K562 (cell line): ENCODE data around the gene MBD3. TPM values are rescaled to one million over a fixed set of nuclear protein-coding genes. Genes with fewer than 3 reads are reported as not detected.

ENCODE experiments used
- CAMTA2 ChIP-seq: fragments of 250-450 bp; sonication (Bioruptor Pico); conservative IDR thresholded peaks from 2 replicates; pipeline ENCODE4 v1.5.1; 2022
- CEBPB ChIP-seq: fragments of 450-650 bp; IDR thresholded peaks from 2 replicates; pipeline ENCODE4 v1.6.1; 2016; ENCODE audit warnings: missing genetic modification characterization, missing compliant biosample characterization
- CREB3 ChIP-seq: fragments of 450-650 bp; conservative IDR thresholded peaks from 2 replicates; pipeline ENCODE4 v1.6.1; 2016; ENCODE audit warnings: missing genetic modification characterization, low read depth, mild to moderate bottlenecking, missing compliant biosample characterization, moderate library complexity
- CUX1 ChIP-seq: fragments of 200-800 bp; sonication (Bioruptor generic); IDR thresholded peaks from 2 replicates; pipeline ENCODE4 v1.6.1; 2016; ENCODE audit warnings: missing genetic modification characterization, missing compliant biosample characterization
- ELF4 ChIP-seq: fragments of 450-650 bp; formaldehyde crosslinking; IDR thresholded peaks from 2 replicates; pipeline ENCODE4 v1.4.0; 2022; ENCODE audit warnings: missing genetic modification characterization
- ELK1 ChIP-seq: sonication (generic); formaldehyde crosslinking; IDR thresholded peaks from 2 replicates; pipeline ENCODE4 v1.8.1; 2022; ENCODE audit warnings: missing genetic modification reagents
- NBN ChIP-seq: fragments of 450-650 bp; IDR thresholded peaks from 2 replicates; pipeline ENCODE4 v1.6.1; 2016; ENCODE audit warnings: low read depth, mild to moderate bottlenecking
- NCOA1 ChIP-seq: fragments of 450-650 bp; IDR thresholded peaks from 2 replicates; pipeline ENCODE4 v1.6.1; 2016; ENCODE audit warnings: low read depth
- NEUROD1 ChIP-seq: fragments of 150-350 bp; IDR thresholded peaks from 2 replicates; pipeline ENCODE4 v1.6.1; 2014; ENCODE audit warnings: borderline replicate concordance, low read length, low read depth; ENCODE audit not compliant: partially characterized antibody
- SFPQ ChIP-seq: fragments of 200-400 bp; formaldehyde crosslinking; IDR thresholded peaks from 2 replicates; pipeline ENCODE4 v1.6.1; 2017; ENCODE audit warnings: mild to moderate bottlenecking, low read depth, low read length, moderate library complexity
- SLC30A9 ChIP-seq: fragments of 250-450 bp; sonication (Bioruptor Pico); IDR thresholded peaks from 2 replicates; pipeline ENCODE4 v1.8.0; 2022; ENCODE audit warnings: mild to moderate bottlenecking, moderate library complexity
- ZMIZ1 ChIP-seq, 2 experiments: fragments of 150-350 bp in 1 of 2; IDR thresholded peaks; 2 replicates each; pipeline ENCODE4 v1.6.1; 2012 to 2016; ENCODE audit warnings: low read depth in 2 of 2, low read length in 2 of 2, mild to moderate bottlenecking in 1 of 2, moderate library complexity in 1 of 2
- ZNF586 ChIP-seq: fragments of 450-650 bp; formaldehyde crosslinking; conservative IDR thresholded peaks from 2 replicates; pipeline ENCODE4 v1.4.0; 2020; ENCODE audit warnings: mild to moderate bottlenecking, moderate library complexity
- ZNF696 ChIP-seq: fragments of 250-450 bp; sonication (Bioruptor Pico); conservative IDR thresholded peaks from 2 replicates; pipeline ENCODE4 v1.4.0; 2020; ENCODE audit warnings: mild to moderate bottlenecking, moderate library complexity
- polyA plus RNA-seq, 8 experiments: library from polyadenylated mRNA; depleted of rRNA in 4 of 8; stranded (reverse) in 5 of 8; unstranded in 3 of 8; fragments of >200 nt; fragmentation: Nextera tagmentation in 2 of 8; fragmentation: Illumina TruSeq in 1 of 8; extraction: Ambion mirVana in 2 of 8; extraction: Trizol in 1 of 8; gene quantifications; 2 replicates each; pipeline versions ENCODE4 v1.2.1 to v1.2.3, GENCODE V29; 2011 to 2014; ENCODE audit warnings: inconsistent platforms in 1 of 8, missing spikeins in 1 of 8
- total RNA-seq, 7 experiments: library from RNA; depleted of rRNA in 6 of 7; stranded (reverse); fragments of >200 nt in 6 of 7; fragmentation: Illumina TruSeq in 2 of 7; extraction: Trizol in 2 of 7; gene quantifications; 2 replicates each; pipeline versions ENCODE4 v1.2.1 to v1.2.3, GENCODE V29; 2011 to 2021; ENCODE audit warnings: low replicate concordance in 1 of 7

Gene MBD3
- total and polyA plus RNA-seq, 9 of the 15 experiments (the other 6 are each of a cell fraction or from before 2014, with no cell fraction given) = 0.24 to 137 (median 30.9) TPM

GRCh38 chr19:1632462-1633268, 40.0 kb upstream of the MBD3 start (continued):
- TF ChIP-seq ZMIZ1 (IDR thresholded peaks at IDR 0.05; ENCODE audit: low read depth in 2 of 2, low read length in 2 of 2) (no peak), NCOA1 (no peak), SLC30A9 (CRISPR knock-in tag) (no peak), NBN (no peak), CUX1 (CRISPR knock-in tag) (no peak), CEBPB (tag) (no peak), ZNF696 (no peak), NEUROD1 (no peak), SFPQ (no peak), ZNF586 (no peak), ELF4 (CRISPR knock-in tag) (no peak), CAMTA2 (CRISPR knock-in tag) (no peak), ELK1 (CRISPR knock-in tag) (no peak), CREB3 (no peak)
